Stimulated activated CD4-positive, alpha-beta T cell treated with anti-CD3 and anti-CD28 coated beads, Interleukin-1b, Interleukin-23, amount 100 ng/mL, for 1 hour (primary cell): ENCODE data around the gene APLP2.
"Not testable (repeated sequence)": the region's sequence is repeated elsewhere in the genome, so short reads cannot be mapped to it uniquely, and the experiment has no call there.

Experiments
- DNase-seq, 2 donors: peaks; one replicate each; pipeline ENCODE4 v3.0.0-alpha.2; 2020; ENCODE audit warnings: low read depth in 2 of 2

Gene APLP2

GRCh38 chr11:130170345-130170744, 100.7 kb downstream of the APLP2 start:
- DNase-seq: no peak

DNA sequence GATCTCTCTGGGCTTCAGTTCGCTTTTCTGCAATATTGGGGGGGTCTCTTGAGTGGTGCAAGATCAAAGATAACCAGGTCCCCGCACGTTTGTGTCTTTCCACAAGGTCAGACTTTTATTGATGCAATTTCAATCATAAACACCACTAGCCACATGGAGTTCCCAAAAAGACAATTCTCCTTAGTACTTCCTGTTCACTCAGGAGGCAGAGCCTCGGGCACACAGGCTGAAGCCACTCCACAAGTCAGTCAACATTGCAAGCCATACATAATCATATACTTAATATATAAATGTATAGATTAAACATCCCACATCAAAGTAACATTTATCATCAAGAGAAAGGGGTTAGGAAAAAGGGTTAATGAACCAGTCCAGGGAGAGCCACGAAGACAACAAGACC, 101.8 kb downstream of the APLP2 start:
- DNase-seq: no peak

DNA sequence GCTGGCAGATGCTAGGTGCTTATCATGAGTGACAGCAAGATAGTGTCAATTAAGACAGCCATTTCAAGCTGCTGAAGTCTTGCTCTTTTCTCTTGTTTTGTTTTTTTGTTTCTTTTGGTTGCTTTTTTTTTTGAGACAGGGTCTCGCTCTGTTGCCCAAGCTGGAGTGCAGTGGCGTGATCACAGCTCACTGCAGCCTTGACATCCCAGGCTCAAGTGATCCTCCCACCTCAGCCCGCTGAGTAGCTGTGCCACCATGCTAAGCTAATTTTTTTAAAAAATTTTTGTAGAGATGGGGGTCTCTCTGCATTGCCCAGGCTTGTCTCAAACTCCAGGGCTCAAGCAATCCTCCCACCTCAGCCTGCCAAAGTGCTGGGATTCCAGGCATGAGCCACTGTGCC, 102.3 kb downstream of the APLP2 start:
- DNase-seq: not testable (repeated sequence)

DNA sequence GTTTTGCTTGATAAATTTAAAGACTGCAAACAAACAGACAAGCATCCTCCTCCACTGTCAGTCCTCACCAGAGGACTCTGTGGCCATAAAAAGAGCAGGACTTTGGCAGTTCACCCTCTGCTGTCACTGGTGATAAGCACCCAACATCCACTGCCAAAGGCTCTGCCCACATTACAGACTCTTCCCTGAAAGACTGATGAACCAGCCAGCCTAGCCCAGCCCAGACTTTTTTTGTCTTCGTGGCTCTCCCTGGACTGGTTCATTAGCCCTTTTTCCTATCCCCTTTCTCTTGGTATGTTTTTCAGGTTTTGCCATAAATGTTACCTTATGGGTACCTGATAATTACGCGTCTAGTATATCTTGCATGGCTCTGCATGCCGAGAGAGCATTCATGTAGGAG, 104.9 kb downstream of the APLP2 start:
- DNase-seq: no peak

DNA sequence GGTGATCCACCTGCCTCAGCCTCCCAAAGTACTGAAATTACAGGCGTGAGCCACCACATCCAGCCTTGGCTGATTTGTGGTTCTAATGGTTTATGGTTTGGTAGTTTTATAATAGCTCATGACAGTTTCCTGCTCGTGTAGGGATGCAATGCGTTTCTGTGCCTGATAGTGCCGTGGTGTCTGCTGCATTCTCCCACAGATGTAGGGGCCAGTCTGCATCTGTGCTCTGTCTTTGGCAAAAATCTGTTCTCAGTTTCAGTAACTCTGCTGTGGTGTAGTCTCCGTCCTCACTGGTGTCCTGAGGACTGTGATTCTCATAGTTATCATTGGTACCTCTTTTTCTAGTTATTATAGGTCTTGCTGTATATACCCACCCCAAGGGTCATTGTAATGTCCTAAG, 106.2 kb downstream of the APLP2 start:
- no peak for DNase-seq

GRCh38 chr11:130177782-130178181, 108.1 kb downstream of the APLP2 start:
- no peak for DNase-seq

- no peak for DNase-seq
Observed at GRCh38 chr11:130178441-130179339, 109.0 kb downstream of the APLP2 start.

DNA sequence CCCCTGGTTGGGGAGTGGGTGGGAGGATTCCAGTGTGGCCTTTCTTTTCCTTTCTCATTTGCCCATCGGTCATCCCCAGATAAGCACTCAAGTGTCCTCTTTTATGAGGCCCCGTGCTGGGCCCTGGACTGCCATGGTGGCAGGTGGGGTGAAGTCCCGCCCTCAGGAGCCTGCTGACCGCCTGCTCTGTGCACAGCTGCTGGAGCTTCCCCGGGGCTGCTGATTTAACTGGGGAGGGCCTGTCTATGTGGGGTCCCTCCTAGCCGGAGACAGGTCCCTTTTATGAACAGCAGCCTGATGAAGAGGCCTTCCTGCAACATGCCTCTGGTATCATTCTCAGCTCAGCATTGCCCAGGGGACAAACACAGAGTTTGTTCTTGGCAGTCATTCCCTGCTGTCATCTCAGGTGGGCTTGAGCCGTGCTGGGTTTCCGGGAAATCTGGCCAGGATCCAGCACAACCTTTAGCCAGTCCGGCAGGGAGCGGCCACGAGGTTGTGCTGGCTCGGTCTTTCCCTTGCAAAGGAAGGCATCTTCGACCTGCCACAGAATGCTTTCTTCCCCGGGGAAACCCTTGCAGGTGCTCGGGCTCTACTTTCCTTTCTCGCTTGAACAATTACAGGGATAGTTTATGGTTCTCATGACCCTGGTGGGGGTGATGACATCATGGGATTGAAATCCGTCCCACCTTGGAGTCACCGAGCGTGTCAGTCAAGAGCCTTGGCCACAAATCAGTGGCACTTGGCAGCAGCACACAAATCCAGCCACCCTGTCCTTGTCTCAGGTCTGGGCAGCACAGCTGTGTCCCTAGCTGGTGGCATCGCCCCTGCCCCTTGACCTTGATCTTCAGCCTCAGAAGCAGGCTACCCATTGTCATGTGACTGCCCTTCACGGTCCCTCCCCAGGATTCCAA, 110.0 kb downstream of the APLP2 start:
- no peak for DNase-seq

DNA sequence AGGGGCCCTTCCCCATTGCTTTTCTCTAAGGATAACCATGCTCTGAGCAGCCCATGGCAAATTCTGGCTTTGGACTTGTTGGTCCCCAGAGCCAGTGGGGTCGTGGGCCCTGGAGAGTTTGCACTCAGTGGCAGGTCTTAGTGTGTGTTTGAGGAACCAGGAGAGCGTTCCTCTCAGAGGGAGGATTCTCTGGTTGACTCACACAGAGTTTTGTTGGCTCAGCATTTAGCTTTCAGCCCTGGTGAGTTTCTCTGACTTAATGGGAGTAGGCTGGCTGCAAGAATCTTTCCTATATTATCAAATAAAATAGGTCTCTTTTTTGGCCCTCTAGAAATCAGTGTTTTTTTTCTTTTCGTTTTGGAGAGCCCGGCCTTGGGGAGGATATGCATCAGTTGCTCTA, 110.8 kb downstream of the APLP2 start:
- DNase-seq: no peak

- no peak for DNase-seq
Observed at GRCh38 chr11:130180896-130181294, 111.2 kb downstream of the APLP2 start.

DNA sequence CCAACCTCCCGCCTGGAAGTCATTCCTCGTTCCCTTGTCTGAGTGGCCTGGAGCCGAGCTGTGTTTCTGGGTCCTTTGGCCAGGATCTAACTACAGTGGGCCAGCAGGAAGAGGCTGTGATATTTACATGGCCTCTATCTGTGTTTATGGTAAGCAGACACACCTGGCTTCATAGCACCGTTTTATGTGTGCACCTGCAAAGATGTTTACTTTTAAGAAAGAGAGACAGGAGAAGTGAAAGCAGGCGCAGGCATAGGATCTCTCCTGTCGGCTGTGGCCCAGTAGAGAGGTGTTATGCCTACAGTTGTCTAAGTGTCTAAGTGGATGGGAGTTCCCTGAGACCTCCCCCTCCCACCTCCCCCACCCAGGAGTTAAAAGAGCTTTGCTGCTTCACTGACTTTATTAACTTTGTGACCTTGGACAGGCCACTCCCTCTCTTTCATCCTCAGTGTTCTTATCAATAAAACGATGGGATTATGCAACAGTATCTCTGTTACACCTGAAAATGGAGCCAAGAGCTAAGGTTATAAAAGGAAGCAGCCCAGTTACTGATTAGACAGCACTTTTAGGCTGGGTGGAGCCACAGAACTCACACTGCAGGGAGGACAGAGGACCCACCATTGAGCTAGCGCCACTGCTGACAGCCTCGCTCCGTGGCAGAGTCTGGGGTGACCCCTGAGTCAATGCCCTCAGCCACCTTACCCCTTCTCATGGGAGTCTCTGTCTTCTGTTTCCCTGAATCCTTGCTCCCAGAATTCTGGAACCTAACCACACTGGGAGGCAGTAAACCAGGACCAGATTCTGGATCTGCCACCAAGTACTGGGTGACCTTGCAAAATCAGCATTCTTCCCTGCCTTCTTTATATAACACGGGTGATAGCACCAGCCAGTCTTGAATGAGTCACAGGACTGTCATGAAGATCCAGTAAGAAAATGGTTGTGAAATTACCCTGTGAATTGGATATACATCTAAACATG, 111.9 kb downstream of the APLP2 start:
- no peak for DNase-seq

GRCh38 chr11:130183878-130184610, 114.3 kb downstream of the APLP2 start:
- DNase-seq: no peak

DNA sequence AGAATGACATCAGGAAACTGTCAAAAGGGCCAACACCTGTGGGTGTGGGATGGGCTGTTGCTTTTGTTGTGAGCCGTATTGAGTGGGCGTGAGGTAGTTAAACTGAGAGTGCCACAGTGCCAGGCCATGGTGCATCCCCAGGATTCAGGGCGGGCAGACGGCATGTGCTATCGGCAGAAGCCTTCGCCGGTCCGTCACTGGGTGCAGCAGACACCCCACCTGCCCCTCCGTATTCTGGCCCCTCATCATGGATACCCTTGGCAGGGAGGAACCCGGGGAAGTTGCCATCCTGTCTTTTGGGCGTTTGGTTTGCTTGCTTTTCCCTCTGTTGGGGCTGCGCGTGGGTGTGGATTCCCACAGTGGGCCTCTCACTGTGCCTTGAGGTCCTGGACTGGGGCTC, 117.4 kb downstream of the APLP2 start:
- DNase-seq: no peak

- DNase-seq: no peak
Observed at GRCh38 chr11:130188047-130188446, 118.4 kb downstream of the APLP2 start.

- no peak for DNase-seq
Observed at GRCh38 chr11:130188585-130189347, 119.1 kb downstream of the APLP2 start.

- no peak for DNase-seq
Observed at GRCh38 chr11:130189492-130190210, 120.0 kb downstream of the APLP2 start.

DNA sequence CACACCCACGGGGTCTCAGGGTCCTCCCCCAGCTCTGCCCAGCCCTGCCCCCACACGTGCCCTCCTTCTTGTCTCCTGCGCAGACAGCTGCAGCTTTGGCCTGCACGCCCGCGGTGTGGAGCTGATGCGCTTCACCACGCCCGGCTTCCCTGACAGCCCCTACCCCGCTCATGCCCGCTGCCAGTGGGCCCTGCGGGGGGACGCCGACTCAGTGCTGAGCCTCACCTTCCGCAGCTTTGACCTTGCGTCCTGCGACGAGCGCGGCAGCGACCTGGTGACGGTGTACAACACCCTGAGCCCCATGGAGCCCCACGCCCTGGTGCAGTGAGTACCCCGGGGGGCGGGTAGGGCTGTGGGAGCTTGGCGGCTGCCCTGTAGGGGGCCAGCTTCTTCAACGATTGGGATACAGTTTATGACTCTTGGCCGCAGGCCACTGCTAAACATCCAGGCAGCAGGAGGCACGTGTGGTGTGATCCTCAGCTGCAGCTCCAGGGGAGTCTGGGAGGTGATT, 120.7 kb downstream of the APLP2 start:
- DNase-seq: no peak

- no peak for DNase-seq
Observed at GRCh38 chr11:130191896-130192295, 122.2 kb downstream of the APLP2 start.

- no peak for DNase-seq
Observed at GRCh38 chr11:130192845-130193267, 123.2 kb downstream of the APLP2 start.
